Endometrial microvascular endothelial cells (primary cell): Measurements from ENCODE around the gene MAP2K2. TPM values are rescaled to one million over a fixed set of nuclear protein-coding genes. Genes with fewer than 3 reads are reported as not detected.

Experiments used
- in situ Hi-C: cut with HindIII; loops from 2 replicates; pipeline ENCODE4 v1.10.0; 2017; ENCODE audit warnings: low sequenced_read_pairs, low pct_unique_long_range_greater_than_20kb; ENCODE audit errors: inconsistent ontology term
- total RNA-seq: library from RNA; depleted of rRNA; stranded (reverse); fragments of >200 nt; gene quantifications from one replicate; pipeline ENCODE4 v1.2.3, GENCODE V29; 2015; ENCODE audit errors: inconsistent ontology term

MAP2K2 gene
- total RNA-seq, 1 donor from 2014 or later = 156 TPM

DNA sequence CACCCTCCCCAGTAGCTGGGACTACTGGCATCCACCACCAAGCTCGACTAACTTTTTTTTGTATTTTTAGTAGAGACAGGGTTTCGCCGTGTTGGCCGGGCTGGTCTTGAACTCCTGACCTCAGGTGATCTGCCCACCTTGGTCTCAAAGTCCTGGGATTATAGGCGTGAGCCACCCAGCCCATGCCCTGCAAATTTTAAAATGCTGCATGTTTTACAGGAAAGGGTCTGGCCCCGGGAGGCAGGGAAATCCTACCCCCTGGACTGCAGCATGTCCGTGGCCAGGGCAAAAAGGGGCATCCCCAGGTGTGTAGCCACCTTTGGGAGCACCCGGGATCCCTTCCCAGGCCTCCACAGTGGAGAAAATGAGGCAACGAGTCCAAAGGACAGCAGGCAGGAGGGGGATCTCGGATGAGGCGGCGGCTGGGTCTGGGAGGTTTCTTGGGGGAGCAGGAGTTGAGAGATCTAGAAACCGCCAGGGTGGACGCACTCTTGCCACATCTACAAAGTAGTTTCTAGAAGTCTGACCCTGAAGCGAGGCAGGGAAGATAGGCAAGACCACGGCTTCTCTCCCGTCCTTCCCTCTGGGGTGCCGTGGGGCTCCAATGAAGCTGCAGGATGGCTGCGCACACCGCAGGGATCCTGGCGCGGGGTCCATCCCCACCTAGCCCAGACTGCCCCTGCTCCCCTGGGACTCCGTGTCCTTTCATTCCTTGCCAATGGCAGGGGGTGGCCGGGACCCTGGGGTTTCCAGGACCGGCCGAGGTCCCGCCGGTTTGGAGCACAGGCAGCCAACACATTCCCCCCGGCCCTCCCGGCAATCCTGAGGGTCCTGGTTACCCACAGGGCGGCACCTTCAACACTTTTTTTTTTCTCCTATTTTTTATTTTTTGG, 35.9 kb downstream of the MAP2K2 start:
- in situ Hi-C loops = no loop called here

DNA sequence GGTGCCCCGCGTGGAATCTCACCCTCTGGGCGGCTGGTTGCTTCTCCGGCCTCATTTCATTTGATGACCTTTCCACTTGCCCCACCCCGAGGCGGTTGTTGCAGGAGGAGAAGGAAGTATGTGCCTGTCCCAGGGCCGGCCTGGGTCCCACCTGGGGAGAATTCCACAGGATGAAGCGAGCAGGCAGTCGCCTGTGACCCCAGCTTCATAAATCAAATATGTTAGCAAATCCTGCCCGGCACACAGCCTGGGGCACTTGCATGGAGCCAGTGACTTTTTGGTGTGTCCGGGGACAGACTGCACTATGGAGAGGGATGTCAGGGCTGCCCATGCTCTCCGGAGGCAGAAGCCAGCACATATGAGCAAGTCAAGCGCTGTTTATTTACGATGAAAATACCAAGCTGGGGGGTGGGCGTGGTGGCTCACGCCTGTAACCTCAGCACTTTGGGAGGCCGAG, 37.5 kb downstream of the MAP2K2 start:
- in situ Hi-C loops = no loop called here

DNA sequence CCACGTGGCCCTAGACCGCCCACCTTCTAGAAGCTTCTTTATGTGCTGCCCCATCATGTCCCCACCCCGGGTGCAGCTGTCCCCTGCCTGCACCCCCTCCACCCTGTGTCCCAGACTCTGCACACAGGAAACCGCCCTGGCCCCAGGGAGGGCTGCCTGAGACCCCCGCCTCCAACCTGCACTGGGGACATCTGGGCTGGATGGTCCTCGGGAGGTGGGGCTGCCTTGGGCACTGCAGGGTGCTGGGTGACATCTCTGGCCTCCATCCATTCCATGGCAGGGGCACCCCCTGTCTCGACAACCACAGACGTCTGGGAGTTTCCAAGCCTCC, 39.4 kb downstream of the MAP2K2 start:
- in situ Hi-C loops = no loop called here

DNA sequence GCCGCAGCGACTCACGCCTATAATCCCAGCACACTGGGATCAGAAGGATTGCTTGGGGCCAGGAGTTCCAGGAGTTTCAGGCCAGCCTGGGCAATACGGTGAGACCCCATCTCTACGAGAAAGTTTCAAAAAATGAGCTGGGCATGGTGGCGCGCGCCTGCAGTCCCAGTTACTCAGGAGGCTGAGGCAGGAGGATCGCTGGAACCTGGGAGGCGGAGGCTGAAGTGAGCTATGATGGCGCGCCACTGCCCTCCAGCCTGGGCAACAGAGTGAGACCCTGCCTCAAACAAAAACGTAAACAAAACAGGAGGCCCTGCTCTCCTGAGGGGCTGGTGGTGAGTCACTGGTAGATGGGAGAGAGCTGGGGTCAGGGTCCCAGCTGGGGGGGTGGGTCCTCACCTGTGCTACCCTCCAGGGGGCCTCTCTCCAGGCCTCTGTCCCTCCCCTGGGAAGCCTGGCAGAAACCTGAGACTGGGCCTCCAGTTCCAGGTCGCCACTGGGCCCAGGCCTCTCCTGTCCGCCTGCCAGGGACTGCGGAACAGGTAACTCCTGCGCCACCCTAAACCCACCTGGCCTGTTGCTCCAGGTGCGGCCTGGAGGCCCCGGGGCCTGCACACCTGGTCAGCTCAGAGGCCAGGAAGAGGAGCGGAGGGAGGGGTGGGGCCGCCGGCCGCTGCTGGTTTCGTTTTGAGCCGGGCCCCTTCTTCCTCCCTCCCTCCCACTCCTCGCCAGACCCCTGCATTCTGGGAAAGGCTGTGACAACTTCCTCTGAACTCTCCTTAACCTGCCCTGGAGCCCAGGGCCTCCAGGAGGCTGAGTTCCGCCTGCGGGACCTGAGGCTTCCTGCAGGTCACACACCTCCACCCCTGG, 40.0 kb downstream of the MAP2K2 start:
- in situ Hi-C loops = no loop called here

DNA sequence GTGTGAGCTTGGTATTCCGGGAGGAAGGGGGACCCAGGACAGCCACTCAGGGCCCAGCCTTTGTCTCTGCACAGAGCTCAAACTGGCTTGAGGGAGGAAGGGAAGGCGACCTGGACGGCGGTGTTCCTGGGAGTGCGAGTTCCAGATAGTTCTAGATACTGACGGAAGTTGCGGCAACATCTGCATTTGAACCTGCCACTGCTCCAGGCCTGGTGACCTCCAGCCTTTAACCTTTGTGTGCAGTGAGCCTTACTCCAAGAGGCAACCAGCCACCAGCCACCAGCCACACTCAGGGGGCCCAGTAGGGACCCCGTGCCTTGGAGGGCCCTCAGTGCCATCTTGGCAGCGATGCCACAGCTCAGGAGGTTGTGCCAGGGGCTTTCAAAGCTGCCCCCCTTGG, 41.8 kb downstream of the MAP2K2 start:
- in situ Hi-C loops = no loop called here

DNA sequence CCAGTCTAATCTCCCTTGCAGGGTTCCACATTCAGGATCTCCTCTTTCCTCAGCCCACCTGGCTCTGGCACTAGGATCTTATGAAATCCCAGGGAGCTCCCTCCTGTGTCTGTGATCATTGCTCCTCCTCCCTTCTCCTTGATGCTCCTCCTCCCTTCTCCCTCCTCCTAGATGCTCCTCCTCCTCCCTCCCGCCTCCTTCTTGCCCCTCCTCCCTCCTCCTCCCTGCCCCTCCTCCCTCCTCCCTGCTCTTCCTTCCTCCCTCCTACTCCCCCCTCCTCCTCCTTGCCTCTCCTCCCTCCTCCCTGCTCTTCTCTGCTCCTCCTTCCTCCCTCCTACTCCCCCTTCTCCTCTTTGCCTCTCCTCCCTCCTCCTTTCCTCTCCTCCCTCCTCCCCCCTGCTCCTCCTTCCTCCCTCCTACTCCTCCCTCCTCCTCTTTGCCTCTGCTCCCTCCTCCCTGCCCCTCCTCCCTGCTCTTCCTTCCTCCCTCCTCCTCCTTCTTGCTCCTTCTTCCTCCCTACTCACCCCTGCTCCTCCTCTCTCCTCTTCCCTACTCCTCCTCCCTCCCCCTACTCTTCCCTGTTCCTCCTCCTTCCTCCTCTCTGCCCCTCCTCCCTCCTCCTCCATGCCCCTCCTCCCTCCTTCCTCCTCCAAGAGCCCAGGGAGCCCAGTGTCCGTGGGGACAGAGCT, 42.3 kb downstream of the MAP2K2 start:
- in situ Hi-C loops = no loop called here

DNA sequence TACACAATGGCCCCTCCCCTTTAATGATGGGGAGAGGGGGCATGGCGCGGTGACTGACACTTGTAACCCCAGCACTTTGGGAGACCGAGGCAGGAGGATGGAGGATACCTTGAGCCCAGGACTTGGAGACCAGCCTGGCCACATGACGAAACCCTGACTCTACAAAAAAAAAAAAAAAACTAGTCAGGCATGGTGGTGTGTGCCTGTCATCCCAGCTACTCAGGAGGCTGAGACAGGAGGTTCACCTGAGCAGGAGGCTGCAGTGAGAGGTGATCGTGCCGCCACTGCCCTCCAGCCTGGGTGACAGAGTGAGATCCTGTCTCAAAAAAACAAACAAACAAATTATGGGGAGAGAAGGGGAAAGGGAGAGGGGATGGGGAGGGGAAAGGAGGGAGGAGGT, 43.4 kb downstream of the MAP2K2 start:
- in situ Hi-C loops = no loop called here

DNA sequence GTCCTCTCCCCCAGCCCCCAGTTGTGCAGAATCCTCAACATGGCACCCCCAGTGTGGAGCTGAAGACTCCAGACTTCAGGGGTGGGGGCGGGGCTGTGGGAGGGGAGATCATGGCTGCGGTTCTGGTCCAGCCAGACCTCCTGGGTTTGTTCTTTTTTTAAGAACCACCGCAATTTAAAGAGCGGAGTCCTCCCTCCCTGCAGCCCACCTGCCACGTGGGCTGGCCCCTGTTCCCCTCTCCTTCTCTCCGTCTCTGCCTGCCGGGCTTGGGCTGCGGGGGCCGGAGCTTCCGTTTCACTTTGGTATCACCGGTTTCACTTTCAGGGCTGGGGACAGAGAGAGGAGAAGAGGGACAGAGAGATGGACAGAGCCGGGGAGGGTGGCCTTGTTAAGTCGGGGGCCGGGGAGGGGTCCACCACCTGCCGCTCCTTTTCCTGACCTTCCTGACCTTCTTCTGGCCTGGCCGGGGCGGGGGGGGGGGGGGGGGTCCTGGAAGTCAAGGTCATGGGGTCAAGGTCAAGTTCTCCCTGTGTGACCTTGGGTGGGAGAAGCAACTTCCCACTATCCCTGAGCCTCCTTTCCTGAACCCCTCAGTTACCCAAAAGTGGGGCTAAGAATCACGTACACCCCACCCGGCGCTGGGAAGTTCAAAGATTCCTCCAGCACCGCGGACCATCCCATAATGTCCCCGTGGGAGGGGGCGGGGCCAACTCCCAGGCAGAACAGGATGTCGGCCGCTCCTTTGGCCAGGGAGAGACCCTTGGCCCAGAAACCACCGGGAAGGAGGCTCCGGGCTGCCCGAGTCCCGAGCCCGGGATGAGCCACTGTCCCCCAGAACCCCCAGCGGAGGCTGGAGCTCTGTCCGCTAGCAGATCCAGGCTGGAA, 45.9 kb downstream of the MAP2K2 start:
- in situ Hi-C loops = no loop called here

DNA sequence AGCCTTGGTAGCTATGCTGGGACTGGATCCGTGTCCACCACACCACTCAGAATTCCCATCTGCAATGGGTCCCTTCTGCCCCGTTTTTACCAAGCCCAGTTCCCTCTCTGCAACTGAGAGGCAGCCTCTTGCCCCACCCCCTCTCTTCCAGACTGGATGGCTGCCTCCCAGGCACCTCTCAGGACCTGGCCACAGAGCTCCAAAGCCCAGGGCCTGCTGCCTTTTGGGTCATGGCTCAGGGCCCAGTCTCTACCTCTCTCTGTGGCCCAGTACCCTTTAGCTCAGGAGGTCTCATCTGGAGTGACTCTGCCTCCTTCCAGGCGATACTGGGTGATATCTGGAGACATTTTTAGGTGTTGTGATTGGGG, 46.9 kb downstream of the MAP2K2 start:
- in situ Hi-C loops = no loop called here

DNA sequence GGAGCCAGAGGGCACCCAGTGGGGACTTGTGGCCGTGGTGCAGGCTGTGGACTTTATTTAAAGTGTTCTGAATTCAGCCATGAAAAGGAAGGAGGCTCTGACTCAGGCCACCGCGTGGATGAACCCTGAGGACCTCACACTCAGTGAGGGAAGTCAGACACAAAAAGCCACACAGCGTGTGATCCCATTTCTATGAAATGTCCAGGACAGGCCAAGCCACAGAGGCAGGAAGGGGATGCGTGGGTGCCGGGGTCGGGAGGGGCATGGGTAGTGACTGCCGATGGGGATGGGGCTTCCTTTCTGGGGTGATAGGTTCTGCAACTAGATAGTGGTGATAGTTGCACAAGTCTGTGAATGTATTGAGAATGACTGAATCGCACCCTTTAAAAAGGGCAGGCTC, 48.5 kb downstream of the MAP2K2 start:
- in situ Hi-C loops = no loop called here

DNA sequence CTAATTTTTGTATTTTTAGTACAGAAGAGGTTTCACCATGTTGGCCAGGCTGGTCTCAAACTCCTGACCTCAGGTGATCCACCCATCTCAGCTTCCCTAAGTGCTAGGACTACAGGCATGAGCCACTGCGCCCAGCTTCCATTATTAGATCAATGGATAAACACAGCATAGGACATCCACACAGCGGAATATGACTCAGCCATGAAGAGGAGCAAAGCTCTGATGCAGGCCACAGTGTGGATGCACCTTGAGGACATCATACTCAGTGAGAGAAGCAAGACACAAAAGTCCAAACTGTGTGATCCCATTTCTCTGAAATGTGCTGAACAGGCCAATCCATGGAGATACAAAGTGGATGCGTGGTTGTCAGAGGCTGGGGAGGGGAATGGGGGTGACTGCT, 52.3 kb downstream of the MAP2K2 start:
- in situ Hi-C loops = no loop called here

DNA sequence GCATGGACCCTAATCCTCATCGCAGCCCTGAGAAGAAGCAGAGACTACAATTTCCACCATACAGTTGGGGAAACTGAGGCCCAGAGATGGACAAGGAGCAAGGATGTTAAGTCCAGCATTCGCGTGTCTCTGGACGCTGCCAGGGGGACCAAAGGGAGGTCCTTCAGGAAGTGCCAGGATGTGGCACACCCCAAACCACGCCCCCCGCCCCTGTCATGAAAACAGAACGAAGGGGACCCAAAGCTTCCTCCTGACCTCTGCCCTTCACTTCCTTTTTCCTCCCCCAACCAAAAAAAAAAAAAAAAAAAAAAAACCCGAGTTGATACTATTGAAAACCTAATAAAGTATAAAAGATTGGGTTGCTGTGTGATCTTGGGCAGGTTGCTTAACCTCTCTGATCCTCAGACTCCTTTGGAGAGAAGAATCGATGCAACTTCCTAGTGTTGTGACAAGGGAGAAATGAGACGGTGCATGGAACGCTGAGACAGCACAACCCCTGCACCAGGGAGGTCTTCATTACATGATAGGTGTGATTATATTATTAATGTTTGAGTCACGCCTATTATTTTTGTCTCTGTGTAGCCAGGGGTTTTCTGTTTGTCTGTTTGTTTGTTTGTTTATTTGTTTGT, 54.5 kb downstream of the MAP2K2 start:
- in situ Hi-C loops = no loop called here

DNA sequence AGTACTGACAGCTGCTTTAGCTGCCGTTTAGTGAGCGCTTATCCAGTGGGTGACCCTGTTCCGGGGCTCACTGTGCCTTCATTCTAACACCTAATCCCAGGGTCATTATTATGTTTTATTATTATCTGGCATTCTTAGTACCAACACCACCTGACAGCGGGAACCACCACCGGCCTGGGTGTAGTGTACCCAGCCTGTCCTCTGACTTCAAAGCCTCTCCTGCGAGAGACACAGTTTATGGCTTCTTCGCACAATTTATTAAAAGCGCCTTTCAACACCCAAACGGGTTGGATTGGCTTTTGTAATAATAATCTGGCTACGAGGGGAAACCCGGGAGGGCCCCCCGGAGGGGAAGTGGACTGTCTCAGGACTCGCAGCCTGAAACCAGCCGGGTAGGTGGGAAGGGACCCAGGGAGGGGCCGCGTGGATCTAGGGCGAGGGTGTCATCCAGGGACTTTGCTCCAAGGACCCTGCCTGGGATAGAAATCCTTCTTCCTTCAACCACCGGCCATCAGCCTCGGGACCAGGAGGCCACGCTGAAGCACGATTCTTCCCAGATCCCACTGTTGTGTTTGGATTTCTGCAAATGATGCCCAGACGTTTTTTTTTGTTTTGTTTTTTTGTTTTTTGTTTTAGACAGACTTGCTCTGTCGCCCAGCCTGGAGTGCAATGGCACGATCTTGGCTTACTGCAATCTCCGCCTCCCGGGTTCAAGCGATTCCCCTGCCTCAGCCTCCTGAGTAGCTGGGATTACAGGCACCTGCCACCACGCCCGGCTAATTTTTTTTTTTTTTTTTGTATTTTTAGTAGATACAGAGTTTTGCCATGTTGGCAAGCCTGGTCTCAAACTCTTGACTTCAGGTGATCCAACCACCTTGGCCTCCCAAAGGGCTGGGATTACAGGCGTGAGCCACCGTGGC, 55.6 kb downstream of the MAP2K2 start:
- in situ Hi-C loops = no loop called here

DNA sequence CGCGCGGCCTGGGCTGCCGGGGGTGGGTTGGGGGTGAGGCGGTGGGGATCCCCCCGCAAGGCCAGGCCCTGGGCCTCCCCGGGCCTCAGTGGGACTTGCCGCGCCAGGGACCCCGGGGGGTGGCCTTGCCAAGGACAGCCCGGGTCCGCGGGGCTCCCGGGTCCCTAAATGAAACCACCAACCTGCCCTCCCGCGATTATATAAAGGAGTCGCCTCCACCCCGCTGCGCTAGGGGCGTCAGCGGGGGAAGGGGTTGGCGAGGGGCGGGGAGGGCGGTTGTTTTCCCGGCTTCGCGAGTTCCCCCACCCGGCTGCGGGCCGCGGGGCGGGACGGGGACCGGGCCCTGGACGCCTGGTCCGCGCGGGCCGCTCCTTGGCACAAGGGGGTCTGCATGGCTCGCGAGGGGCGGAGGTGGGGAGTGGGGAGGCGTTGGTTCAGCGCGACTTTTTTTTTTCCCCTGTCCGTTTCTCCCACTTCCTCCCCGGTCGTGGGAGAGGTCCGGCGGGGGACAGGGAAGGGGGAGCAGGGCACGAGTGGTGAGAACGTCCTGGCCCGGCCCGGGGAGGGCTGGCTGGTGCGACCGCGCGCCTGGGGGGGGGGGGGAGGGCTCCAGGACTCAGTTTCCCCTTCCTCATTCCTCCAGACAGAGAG, 56.4 kb downstream of the MAP2K2 start:
- in situ Hi-C loops = no loop called here

DNA sequence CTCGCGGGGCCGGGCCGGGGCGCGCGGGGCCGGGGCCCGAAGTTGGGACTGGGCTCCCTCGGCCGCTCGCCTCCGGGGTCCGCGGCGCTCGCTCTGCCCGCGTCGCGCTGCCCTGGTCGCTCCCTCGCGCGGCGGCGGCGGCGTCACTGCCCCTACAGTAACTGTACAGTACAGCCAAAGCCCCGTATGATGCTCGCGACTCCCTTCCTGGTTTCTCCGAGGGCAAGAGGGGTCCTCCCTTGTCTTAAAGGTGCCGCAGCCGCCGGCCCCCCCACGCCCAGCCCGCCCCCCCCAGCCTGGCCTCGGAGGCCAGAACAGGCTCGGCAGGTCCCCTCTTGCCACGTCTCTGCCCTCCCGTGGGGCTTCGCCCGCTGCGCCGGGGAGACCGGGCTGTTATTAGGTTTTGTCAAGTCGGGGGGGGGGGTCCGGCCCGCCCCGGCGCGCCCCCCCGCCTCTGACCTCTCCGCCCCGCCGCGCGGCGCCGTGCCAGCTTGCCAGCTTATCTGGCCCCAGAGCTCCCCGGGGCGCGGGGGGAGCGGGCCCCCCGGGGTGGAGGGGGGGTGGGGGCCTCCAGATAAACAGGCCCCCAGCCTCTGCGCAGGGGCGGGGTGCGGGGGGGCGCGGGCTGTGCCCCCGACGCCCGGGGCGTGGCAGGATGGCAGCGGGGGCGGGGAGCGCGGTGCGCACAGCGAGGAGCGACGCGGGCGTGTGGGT, 57.1 kb downstream of the MAP2K2 start, which contains the start of gene ZBTB7A:
Gene ZBTB7A, minus strand, starts transcription at position 218 of the 714 bp plus-strand sequence. CDS start 11,667 bp downstream, outside the sequence.
- in situ Hi-C loops = no loop called here

DNA sequence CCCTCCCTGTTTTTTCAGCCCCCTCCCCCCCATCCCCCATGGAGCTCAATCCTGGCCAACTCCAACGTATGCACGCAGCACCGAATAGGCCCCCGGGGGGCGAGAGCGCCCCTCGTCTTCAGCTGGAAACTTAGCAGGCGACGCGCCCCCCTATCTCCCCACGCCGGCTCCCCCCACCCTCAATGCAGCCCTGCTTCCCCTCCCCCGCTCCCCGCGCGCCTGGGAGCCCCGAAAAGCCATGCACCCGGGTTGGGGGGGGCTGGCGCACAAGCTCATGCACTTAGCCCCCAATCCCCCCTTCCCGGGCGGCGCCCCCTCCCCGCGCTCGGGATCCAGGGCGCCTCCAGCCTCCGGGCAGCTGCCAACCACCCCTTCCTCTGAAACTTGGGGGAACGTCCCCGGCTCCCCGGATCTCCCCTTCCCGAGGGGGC, 57.7 kb downstream of the MAP2K2 start:
- in situ Hi-C loops = no loop called here
